ENCODE data around the gene OR1E2.

OR1E2 gene

DNA sequence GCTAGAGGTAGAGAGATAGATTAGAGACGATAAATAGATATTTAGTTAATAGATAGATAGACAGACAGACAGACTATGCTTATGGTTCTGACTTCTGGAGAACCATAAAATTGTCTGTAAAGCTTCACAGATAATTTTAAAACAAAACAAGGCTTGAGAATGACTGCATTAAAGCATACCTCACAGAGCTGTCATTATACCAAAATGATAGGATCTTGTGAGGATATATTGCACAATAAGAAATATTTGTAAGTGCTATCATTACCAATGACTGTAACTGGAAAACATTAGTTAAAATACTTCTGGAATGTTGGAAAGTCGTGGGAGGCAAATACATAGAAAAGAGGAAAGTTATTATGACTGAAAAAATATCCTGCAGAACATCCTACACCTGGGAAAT, 31.9 kb downstream of the OR1E2 start:
- ATAC-seq, result no peak
- no peak for TF ChIP-seq CSDC2 (CRISPR knock-in tag; IDR thresholded peaks at IDR 0.05)
- TF ChIP-seq GLIS3 (CRISPR knock-in tag; IDR thresholded peaks at IDR 0.05), result no peak
- TF ChIP-seq ZFP3 (CRISPR knock-in tag; IDR thresholded peaks at IDR 0.05), result no peak
- TF ChIP-seq, protein P1, sequence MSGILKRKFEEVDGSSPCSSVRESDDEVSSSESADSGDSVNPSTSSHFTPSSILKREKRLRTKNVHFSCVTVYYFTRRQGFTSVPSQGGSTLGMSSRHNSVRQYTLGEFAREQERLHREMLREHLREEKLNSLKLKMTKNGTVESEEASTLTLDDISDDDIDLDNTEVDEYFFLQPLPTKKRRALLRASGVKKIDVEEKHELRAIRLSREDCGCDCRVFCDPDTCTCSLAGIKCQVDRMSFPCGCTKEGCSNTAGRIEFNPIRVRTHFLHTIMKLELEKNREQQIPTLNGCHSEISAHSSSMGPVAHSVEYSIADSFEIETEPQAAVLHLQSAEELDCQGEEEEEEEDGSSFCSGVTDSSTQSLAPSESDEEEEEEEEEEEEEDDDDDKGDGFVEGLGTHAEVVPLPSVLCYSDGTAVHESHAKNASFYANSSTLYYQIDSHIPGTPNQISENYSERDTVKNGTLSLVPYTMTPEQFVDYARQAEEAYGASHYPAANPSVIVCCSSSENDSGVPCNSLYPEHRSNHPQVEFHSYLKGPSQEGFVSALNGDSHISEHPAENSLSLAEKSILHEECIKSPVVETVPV (CRISPR knock-in tag; IDR thresholded peaks at IDR 0.05), result no peak
- TF ChIP-seq, protein P2, sequence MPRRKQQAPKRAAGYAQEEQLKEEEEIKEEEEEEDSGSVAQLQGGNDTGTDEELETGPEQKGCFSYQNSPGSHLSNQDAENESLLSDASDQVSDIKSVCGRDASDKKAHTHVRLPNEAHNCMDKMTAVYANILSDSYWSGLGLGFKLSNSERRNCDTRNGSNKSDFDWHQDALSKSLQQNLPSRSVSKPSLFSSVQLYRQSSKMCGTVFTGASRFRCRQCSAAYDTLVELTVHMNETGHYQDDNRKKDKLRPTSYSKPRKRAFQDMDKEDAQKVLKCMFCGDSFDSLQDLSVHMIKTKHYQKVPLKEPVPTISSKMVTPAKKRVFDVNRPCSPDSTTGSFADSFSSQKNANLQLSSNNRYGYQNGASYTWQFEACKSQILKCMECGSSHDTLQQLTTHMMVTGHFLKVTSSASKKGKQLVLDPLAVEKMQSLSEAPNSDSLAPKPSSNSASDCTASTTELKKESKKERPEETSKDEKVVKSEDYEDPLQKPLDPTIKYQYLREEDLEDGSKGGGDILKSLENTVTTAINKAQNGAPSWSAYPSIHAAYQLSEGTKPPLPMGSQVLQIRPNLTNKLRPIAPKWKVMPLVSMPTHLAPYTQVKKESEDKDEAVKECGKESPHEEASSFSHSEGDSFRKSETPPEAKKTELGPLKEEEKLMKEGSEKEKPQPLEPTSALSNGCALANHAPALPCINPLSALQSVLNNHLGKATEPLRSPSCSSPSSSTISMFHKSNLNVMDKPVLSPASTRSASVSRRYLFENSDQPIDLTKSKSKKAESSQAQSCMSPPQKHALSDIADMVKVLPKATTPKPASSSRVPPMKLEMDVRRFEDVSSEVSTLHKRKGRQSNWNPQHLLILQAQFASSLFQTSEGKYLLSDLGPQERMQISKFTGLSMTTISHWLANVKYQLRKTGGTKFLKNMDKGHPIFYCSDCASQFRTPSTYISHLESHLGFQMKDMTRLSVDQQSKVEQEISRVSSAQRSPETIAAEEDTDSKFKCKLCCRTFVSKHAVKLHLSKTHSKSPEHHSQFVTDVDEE (CRISPR knock-in tag; IDR thresholded peaks at IDR 0.05), result no peak
- no peak for TF ChIP-seq ESRRG (CRISPR knock-in tag; IDR thresholded peaks at IDR 0.05)
- TF ChIP-seq ZNF565 (CRISPR knock-in tag; conservative IDR thresholded peaks at IDR 0.05; ENCODE audit: low read depth), result no peak
- no peak for TF ChIP-seq SNAI2 (CRISPR knock-in tag; IDR thresholded peaks at IDR 0.05)
- TF ChIP-seq OSR1 (CRISPR knock-in tag; IDR thresholded peaks at IDR 0.05), result no peak
- no peak for TF ChIP-seq BACH2 (CRISPR knock-in tag; IDR thresholded peaks at IDR 0.05; ENCODE audit: borderline replicate concordance)
- TF ChIP-seq, protein P3, sequence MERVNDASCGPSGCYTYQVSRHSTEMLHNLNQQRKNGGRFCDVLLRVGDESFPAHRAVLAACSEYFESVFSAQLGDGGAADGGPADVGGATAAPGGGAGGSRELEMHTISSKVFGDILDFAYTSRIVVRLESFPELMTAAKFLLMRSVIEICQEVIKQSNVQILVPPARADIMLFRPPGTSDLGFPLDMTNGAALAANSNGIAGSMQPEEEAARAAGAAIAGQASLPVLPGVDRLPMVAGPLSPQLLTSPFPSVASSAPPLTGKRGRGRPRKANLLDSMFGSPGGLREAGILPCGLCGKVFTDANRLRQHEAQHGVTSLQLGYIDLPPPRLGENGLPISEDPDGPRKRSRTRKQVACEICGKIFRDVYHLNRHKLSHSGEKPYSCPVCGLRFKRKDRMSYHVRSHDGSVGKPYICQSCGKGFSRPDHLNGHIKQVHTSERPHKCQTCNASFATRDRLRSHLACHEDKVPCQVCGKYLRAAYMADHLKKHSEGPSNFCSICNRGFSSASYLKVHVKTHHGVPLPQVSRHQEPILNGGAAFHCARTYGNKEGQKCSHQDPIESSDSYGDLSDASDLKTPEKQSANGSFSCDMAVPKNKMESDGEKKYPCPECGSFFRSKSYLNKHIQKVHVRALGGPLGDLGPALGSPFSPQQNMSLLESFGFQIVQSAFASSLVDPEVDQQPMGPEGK (CRISPR knock-in tag; IDR thresholded peaks at IDR 0.05; ENCODE audit: borderline replicate concordance), result no peak
- TF ChIP-seq PPARA (CRISPR knock-in tag; IDR thresholded peaks at IDR 0.05; ENCODE audit: borderline replicate concordance), result no peak
- TF ChIP-seq, protein P4, sequence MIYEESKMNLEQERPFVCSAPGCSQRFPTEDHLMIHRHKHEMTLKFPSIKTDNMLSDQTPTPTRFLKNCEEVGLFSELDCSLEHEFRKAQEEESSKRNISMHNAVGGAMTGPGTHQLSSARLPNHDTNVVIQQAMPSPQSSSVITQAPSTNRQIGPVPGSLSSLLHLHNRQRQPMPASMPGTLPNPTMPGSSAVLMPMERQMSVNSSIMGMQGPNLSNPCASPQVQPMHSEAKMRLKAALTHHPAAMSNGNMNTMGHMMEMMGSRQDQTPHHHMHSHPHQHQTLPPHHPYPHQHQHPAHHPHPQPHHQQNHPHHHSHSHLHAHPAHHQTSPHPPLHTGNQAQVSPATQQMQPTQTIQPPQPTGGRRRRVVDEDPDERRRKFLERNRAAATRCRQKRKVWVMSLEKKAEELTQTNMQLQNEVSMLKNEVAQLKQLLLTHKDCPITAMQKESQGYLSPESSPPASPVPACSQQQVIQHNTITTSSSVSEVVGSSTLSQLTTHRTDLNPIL (CRISPR knock-in tag; IDR thresholded peaks at IDR 0.05; ENCODE audit: low read depth), result no peak
- TF ChIP-seq ZFP30 (CRISPR knock-in tag; IDR thresholded peaks at IDR 0.05), result no peak
- no peak for TF ChIP-seq ZNF8 (CRISPR knock-in tag; IDR thresholded peaks at IDR 0.05)
- TF ChIP-seq TCF4 (CRISPR knock-in tag; IDR thresholded peaks at IDR 0.05; ENCODE audit: borderline replicate concordance), result no peak
- TF ChIP-seq TOX (CRISPR knock-in tag; IDR thresholded peaks at IDR 0.05; ENCODE audit: borderline replicate concordance), result no peak
- TF ChIP-seq ZC3H10 (CRISPR knock-in tag; IDR thresholded peaks at IDR 0.05), result no peak
- no peak for TF ChIP-seq ARNTL (CRISPR knock-in tag; IDR thresholded peaks at IDR 0.05; ENCODE audit: borderline replicate concordance, low read depth)
- TF ChIP-seq ZNF70 (CRISPR knock-in tag; IDR thresholded peaks at IDR 0.05), result no peak

DNA sequence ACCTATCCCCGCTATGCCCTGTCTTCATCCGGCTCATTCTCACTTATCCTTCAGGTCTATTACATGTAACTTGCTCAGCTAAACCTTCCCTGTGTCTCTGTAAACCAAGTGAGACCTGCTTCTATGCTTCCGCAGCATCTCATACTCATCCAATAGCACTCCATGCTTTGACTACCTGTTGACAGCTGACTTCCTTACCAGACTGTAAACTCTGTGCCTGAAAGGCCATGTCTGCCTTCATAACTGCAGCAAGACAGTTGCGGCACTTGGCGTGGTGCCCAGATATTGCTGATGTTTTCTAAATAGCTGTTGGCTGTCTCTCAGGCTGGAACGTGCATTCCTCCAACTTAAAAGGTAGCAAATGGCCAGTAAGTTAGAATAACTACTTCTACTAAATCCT, 33.6 kb downstream of the OR1E2 start:
- TF ChIP-seq PPARA (CRISPR knock-in tag; IDR thresholded peaks at IDR 0.05; ENCODE audit: borderline replicate concordance), result no peak
- TF ChIP-seq ZNF8 (CRISPR knock-in tag; IDR thresholded peaks at IDR 0.05), result no peak
- no peak for TF ChIP-seq BACH2 (CRISPR knock-in tag; IDR thresholded peaks at IDR 0.05; ENCODE audit: borderline replicate concordance)
- no peak for TF ChIP-seq ZNF565 (CRISPR knock-in tag; conservative IDR thresholded peaks at IDR 0.05; ENCODE audit: low read depth)
- no peak for TF ChIP-seq ZC3H10 (CRISPR knock-in tag; IDR thresholded peaks at IDR 0.05)
- ATAC-seq, result no peak

DNA sequence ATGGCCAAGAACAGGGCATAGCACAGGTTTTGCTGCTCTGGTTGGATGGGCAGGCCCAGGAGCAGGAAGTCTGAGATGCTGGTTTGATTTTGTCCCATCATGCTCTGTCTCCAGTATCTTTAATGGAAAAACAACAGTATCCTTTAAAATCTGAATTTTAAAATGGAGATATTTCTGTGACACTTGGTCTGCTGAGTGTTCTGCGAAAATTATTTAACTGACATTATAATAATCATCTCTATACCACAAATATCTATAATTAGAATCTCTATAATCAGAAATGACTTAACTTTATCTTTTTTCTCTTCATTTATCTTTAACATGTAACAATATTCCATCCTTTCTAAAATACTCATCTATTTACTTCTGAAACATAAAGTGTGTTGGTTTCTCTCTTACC, 35.3 kb downstream of the OR1E2 start, which contains the start of gene OR1E1:
OR1E1 (minus strand) TSS at position 101 of the 400 bp plus-strand sequence; CDS start at position 101, 0 bp downstream.
- TF ChIP-seq CSDC2 (CRISPR knock-in tag; IDR thresholded peaks at IDR 0.05), result no peak
- TF ChIP-seq, protein P2 (CRISPR knock-in tag; IDR thresholded peaks at IDR 0.05), result no peak
- TF ChIP-seq ZNF565 (CRISPR knock-in tag; conservative IDR thresholded peaks at IDR 0.05; ENCODE audit: low read depth), result no peak
- TF ChIP-seq BACH2 (CRISPR knock-in tag; IDR thresholded peaks at IDR 0.05; ENCODE audit: borderline replicate concordance), result no peak
- TF ChIP-seq, protein P4 (CRISPR knock-in tag; IDR thresholded peaks at IDR 0.05; ENCODE audit: low read depth), result no peak
- no peak for TF ChIP-seq ESRRG (CRISPR knock-in tag; IDR thresholded peaks at IDR 0.05)
- TF ChIP-seq ZFP3 (CRISPR knock-in tag; IDR thresholded peaks at IDR 0.05), result no peak
- TF ChIP-seq ISL1 (CRISPR knock-in tag; IDR thresholded peaks at IDR 0.05), result no peak
- TF ChIP-seq ARNTL (CRISPR knock-in tag; IDR thresholded peaks at IDR 0.05; ENCODE audit: borderline replicate concordance, low read depth), result no peak
- TF ChIP-seq TCF4 (CRISPR knock-in tag; IDR thresholded peaks at IDR 0.05; ENCODE audit: borderline replicate concordance), result no peak
- no peak for TF ChIP-seq ZNF70 (CRISPR knock-in tag; IDR thresholded peaks at IDR 0.05)
- TF ChIP-seq ZC3H10 (CRISPR knock-in tag; IDR thresholded peaks at IDR 0.05), result no peak
- no peak for TF ChIP-seq PPARA (CRISPR knock-in tag; IDR thresholded peaks at IDR 0.05; ENCODE audit: borderline replicate concordance)
- TF ChIP-seq GLIS3 (CRISPR knock-in tag; IDR thresholded peaks at IDR 0.05), result no peak
- TF ChIP-seq RARB (CRISPR knock-in tag; IDR thresholded peaks at IDR 0.05), result no peak
- TF ChIP-seq ZNF8 (CRISPR knock-in tag; IDR thresholded peaks at IDR 0.05), result no peak
- no peak for TF ChIP-seq TOX (CRISPR knock-in tag; IDR thresholded peaks at IDR 0.05; ENCODE audit: borderline replicate concordance)
- TF ChIP-seq, protein P3 (CRISPR knock-in tag; IDR thresholded peaks at IDR 0.05; ENCODE audit: borderline replicate concordance), result no peak
- TF ChIP-seq SNAI2 (CRISPR knock-in tag; IDR thresholded peaks at IDR 0.05), result no peak
- TF ChIP-seq ZFP30 (CRISPR knock-in tag; IDR thresholded peaks at IDR 0.05), result no peak
- no peak for ATAC-seq

Measured in SK-N-SH treated with all-trans-retinoic acid at 6 μM for 48 hours (cell line).